ENCODE data around the gene CLEC4C. TPM values are rescaled to one million over a fixed set of nuclear protein-coding genes. Genes with fewer than 3 reads are reported as not detected.
"Not testable (repeated sequence)": the region's sequence is repeated elsewhere in the genome, so short reads cannot be mapped to it uniquely, and the experiment has no call there.

The CLEC4C gene, protein sequence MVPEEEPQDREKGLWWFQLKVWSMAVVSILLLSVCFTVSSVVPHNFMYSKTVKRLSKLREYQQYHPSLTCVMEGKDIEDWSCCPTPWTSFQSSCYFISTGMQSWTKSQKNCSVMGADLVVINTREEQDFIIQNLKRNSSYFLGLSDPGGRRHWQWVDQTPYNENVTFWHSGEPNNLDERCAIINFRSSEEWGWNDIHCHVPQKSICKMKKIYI
- polyA plus RNA-seq: under 1 TPM in 1 of 4 donors, not detected in 3; 0.07 TPM
- long read RNA-seq, donor 1: 0 reads
- long read RNA-seq, donor 2: 0 reads
- long read RNA-seq, donor 3: 0 reads
- long read RNA-seq, donor 4: 0 reads
- long read RNA-seq, donor 5: 0 reads
- long read RNA-seq, donor 6: 0 reads
- long read RNA-seq, donor 7: 0 reads
- long read RNA-seq, donor 8: 0 reads
- long read RNA-seq, donor 9: 0 reads
- long read RNA-seq, donor 10: 0 reads

GRCh38 chr12:7747246-7747645 lies at the start of gene CLEC4C:
CLEC4C (minus strand) TSS chr12:7747375; CDS start chr12:7747348, 27 bp downstream.
- DNase-seq (no peak), FAIRE-seq (no peak)
- Histone ChIP-seq H3K4me3 (ENCODE audit: low read depth in 1 of 3, low read length in 3 of 3) (no peak within 1 kb of the TSS), H3K4me1 (ENCODE audit: control insufficient read depth in 3 of 3, insufficient read depth in 2 of 3, low read depth in 1 of 3, low read length in 2 of 3) (no peaks in the 10 kb centered on the region), H3K27me3 (ENCODE audit: control insufficient read depth in 3 of 3, insufficient read depth in 3 of 3, low read length in 3 of 3) (no peaks in the 10 kb centered on the region), H3K9me3 (ENCODE audit: control insufficient read depth in 2 of 2, insufficient read depth in 1 of 2, low read depth in 1 of 2, low read length in 1 of 2) (peaks cover 0 to 2% of the 10 kb centered on the region in 2 donors), H3K27ac (ENCODE audit: low read depth in 1 of 3, low read length in 2 of 3) (no peak within 1 kb of the TSS), H3K36me3 (ENCODE audit: control insufficient read depth in 3 of 3, insufficient read depth in 2 of 3, low read depth in 1 of 3, low read length in 3 of 3) (no peaks in the 10 kb centered on the region)
- WGBS, 3 donors: 70 to 79% (median 77%) methylated on average over 5 of the region's 5 CpGs

- WGBS, 3 donors: 60 to 79% (median 64%) methylated on average over 3 of the region's 3 CpGs
- no peaks in the 10 kb centered on the region for H3K4me1 ChIP-seq (ENCODE audit: control insufficient read depth in 3 of 3, insufficient read depth in 2 of 3, low read depth in 1 of 3, low read length in 2 of 3)
- DNase-seq (no peak), FAIRE-seq (no peak)
- no peaks in the 10 kb centered on the region for H3K27me3 ChIP-seq (ENCODE audit: control insufficient read depth in 3 of 3, insufficient read depth in 3 of 3, low read length in 3 of 3)
- no peaks in the 10 kb centered on the region for H3K9me3 ChIP-seq (ENCODE audit: control insufficient read depth in 2 of 2, insufficient read depth in 1 of 2, low read depth in 1 of 2, low read length in 1 of 2)
- H3K4me3 ChIP-seq (ENCODE audit: low read depth in 1 of 3, low read length in 3 of 3): no peak overlapping the region
- H3K27ac ChIP-seq (ENCODE audit: low read depth in 1 of 3, low read length in 2 of 3): no peak overlapping the region
- no peaks in the 10 kb centered on the region for H3K36me3 ChIP-seq (ENCODE audit: control insufficient read depth in 3 of 3, insufficient read depth in 2 of 3, low read depth in 1 of 3, low read length in 3 of 3)
Measured at GRCh38 chr12:7793211-7793610, 46.0 kb upstream of the CLEC4C start.

DNA sequence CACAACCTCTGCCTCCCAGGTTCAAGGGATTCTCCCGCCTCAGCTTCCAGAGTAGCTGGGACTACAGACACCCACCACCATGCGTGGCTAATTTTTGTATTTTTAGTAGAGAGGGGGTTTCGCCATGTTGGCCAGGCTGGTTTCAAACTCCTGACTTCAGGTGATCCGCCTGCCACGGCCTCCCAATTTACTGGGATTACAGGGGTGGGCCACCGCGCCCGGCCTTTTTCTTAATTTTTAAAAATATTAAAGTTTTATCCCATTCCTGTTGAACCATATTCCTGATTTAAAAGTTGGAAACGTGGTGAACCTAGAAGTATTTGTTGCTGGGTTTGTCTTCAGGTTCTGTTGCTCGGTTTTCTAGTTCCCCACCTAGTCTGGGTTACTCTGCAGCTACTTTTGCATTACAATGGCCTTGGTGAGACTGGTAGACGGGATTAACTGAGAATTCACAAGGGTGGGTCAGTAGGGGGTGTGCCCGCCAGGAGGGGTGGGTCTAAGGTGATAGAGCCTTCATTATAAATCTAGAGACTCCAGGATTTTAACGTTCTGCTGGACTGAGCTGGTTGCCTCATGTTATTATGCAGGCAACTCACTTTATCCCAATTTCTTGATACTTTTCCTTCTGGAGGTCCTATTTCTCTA lies 41.8 kb upstream of the CLEC4C start, which contains the start of gene NANOG:
NANOG (plus strand) TSS at position 519 of the 645 bp plus-strand sequence. CDS start 213 bp downstream, outside the sequence.
- not testable (repeated sequence) for DNase-seq; FAIRE-seq; H3K27me3 ChIP-seq (ENCODE audit: control insufficient read depth in 3 of 3, insufficient read depth in 3 of 3, low read length in 3 of 3); H3K9me3 ChIP-seq (ENCODE audit: control insufficient read depth in 2 of 2, insufficient read depth in 1 of 2, low read depth in 1 of 2, low read length in 1 of 2); H3K4me1 ChIP-seq (ENCODE audit: control insufficient read depth in 3 of 3, insufficient read depth in 2 of 3, low read depth in 1 of 3, low read length in 2 of 3); H3K4me3 ChIP-seq (ENCODE audit: low read depth in 1 of 3, low read length in 3 of 3); H3K36me3 ChIP-seq (ENCODE audit: control insufficient read depth in 3 of 3, insufficient read depth in 2 of 3, low read depth in 1 of 3, low read length in 3 of 3); H3K27ac ChIP-seq (ENCODE audit: low read depth in 1 of 3, low read length in 2 of 3)
- 66 to 86% (median 85%) methylated on average over 13 of the region's 13 CpGs for WGBS, 3 donors

GRCh38 chr12:7788294-7788660 lies 41.1 kb upstream of the CLEC4C start:
- no peak for FAIRE-seq
- H3K4me3 ChIP-seq (ENCODE audit: low read depth in 1 of 3, low read length in 3 of 3): no peak overlapping the region
- WGBS, 3 donors: 26 to 43% (median 33%) methylated on average over 4 of the region's 4 CpGs

DNA sequence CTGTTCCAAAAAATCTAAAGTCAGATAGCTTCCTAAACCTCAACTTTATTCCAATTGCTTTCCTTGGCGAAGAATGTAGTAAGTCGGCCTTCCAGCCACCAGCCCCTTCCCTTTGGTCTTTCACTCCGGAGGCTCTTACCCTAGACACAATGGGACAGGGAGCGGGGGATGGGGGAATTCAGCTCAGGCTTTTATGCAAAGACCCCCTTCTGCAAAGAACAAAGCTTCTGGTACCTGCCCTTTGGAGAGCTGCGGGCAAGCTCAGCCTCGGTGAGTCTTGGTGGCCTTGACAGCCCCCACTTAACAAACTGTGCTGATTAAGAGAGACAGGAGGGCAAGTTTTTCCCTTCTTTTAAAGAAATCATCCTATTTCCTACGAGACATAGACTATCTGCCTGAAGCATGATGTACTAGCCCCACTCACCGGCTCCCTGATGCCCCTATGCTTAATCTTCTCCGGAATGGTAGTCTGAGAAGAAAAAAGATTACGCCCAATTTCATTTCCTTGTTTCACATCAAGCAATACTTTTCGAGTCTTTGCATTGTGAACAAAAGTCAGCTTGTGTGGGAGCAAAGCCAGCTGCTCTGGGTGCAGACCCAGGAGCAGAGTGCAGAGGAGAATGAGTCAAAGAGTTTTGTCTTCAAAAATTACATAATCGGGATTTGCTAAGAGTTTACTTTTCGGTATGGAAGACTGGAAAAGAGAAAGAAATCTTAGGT lies 40.6 kb upstream of the CLEC4C start:
- no peak for FAIRE-seq

More at GRCh38 chr12:7788294-7788660, 41.1 kb upstream of the CLEC4C start:
- H3K36me3 ChIP-seq (ENCODE audit: control insufficient read depth in 3 of 3, insufficient read depth in 2 of 3, low read depth in 1 of 3, low read length in 3 of 3): no peaks in the 10 kb centered on the region
- H3K27me3 ChIP-seq (ENCODE audit: control insufficient read depth in 3 of 3, insufficient read depth in 3 of 3, low read length in 3 of 3): peaks cover 0 to 3% (median 0%) of the 10 kb centered on the region in 3 donors
- H3K4me1 ChIP-seq (ENCODE audit: control insufficient read depth in 3 of 3, insufficient read depth in 2 of 3, low read depth in 1 of 3, low read length in 2 of 3): no peaks in the 10 kb centered on the region
- no peak for DNase-seq
- H3K9me3 ChIP-seq (ENCODE audit: control insufficient read depth in 2 of 2, insufficient read depth in 1 of 2, low read depth in 1 of 2, low read length in 1 of 2): no peaks in the 10 kb centered on the region
- H3K27ac ChIP-seq (ENCODE audit: low read depth in 1 of 3, low read length in 2 of 3): no peak overlapping the region

GRCh38 chr12:7784701-7785100 lies 37.5 kb upstream of the CLEC4C start:
- 19 to 38% (median 33%) methylated on average over 2 of the region's 2 CpGs for WGBS, 3 donors
- DNase-seq: peak in 1 of 2 donors; percentile 25
- Histone ChIP-seq H3K36me3 (ENCODE audit: control insufficient read depth in 3 of 3, insufficient read depth in 2 of 3, low read depth in 1 of 3, low read length in 3 of 3) (no peaks in the 10 kb centered on the region), H3K4me1 (ENCODE audit: control insufficient read depth in 3 of 3, insufficient read depth in 2 of 3, low read depth in 1 of 3, low read length in 2 of 3) (no peaks in the 10 kb centered on the region), H3K27me3 (ENCODE audit: control insufficient read depth in 3 of 3, insufficient read depth in 3 of 3, low read length in 3 of 3) (peaks cover 0 to 3% (median 0%) of the 10 kb centered on the region in 3 donors), H3K27ac (ENCODE audit: low read depth in 1 of 3, low read length in 2 of 3) (no peak overlapping the region), H3K9me3 (ENCODE audit: control insufficient read depth in 2 of 2, insufficient read depth in 1 of 2, low read depth in 1 of 2, low read length in 1 of 2) (no peaks in the 10 kb centered on the region), H3K4me3 (ENCODE audit: low read depth in 1 of 3, low read length in 3 of 3) (no peak overlapping the region)
- FAIRE-seq: no peak

More for the DNA sequence above, 40.6 kb upstream of the CLEC4C start:
- peak in 1 of 2 donors; percentile 54 for DNase-seq
- Histone ChIP-seq H3K27me3 (ENCODE audit: control insufficient read depth in 3 of 3, insufficient read depth in 3 of 3, low read length in 3 of 3) (peaks cover 0 to 3% (median 0%) of the 10 kb centered on the region in 3 donors), H3K27ac (ENCODE audit: low read depth in 1 of 3, low read length in 2 of 3) (no peak overlapping the region), H3K36me3 (ENCODE audit: control insufficient read depth in 3 of 3, insufficient read depth in 2 of 3, low read depth in 1 of 3, low read length in 3 of 3) (no peaks in the 10 kb centered on the region), H3K4me1 (ENCODE audit: control insufficient read depth in 3 of 3, insufficient read depth in 2 of 3, low read depth in 1 of 3, low read length in 2 of 3) (no peaks in the 10 kb centered on the region), H3K4me3 (ENCODE audit: low read depth in 1 of 3, low read length in 3 of 3) (no peak overlapping the region), H3K9me3 (ENCODE audit: control insufficient read depth in 2 of 2, insufficient read depth in 1 of 2, low read depth in 1 of 2, low read length in 1 of 2) (no peaks in the 10 kb centered on the region)
- WGBS, 3 donors: 37 to 45% (median 43%) methylated on average over 13 of the region's 13 CpGs

DNA sequence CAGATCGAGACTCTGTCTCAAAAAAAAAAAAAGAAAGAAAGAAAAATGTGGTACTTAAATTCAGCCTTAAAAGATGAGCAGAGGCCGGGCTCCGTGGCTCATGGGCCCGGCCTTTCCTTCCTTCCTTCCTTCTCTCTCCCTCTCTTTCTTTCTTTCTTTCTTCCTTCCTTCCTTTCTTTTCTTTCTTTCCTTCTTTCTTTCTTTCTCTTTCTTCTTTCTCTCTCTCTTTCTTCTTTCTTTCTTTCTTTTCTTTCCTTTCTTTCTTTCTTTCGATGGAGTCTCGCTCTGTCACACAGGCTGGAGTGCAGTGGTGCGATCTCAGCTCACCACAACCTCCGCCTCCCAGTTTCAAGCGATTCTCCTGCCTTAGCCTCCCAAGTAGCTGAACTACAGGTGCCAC lies 36.3 kb upstream of the CLEC4C start:
- H3K27ac ChIP-seq (ENCODE audit: low read depth in 1 of 3, low read length in 2 of 3); H3K36me3 ChIP-seq (ENCODE audit: control insufficient read depth in 3 of 3, insufficient read depth in 2 of 3, low read depth in 1 of 3, low read length in 3 of 3); H3K9me3 ChIP-seq (ENCODE audit: control insufficient read depth in 2 of 2, insufficient read depth in 1 of 2, low read depth in 1 of 2, low read length in 1 of 2); FAIRE-seq; H3K27me3 ChIP-seq (ENCODE audit: control insufficient read depth in 3 of 3, insufficient read depth in 3 of 3, low read length in 3 of 3); H3K4me3 ChIP-seq (ENCODE audit: low read depth in 1 of 3, low read length in 3 of 3); H3K4me1 ChIP-seq (ENCODE audit: control insufficient read depth in 3 of 3, insufficient read depth in 2 of 3, low read depth in 1 of 3, low read length in 2 of 3); DNase-seq: not testable (repeated sequence)
- 85 to 92% (median 87%) methylated on average over 9 of the region's 9 CpGs for WGBS, 3 donors

DNA sequence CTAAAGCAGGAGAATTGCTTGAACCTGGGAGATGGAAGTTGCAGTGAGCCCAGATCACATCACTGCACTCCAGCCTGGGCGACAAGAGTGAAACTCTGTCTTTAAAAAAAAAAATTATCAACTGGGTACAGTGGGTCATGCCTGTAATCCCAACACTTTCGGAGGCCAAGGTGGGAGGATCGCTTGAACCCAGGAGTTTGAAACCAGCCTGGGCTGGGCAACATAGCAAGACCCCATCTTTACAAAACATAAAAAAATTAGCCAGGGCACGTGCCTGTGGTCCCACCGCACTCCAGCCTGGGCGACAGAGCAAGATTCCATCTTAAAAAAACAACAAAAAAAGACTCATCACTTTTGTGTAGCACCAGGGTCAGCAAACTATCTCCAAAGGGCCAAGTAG lies 34.9 kb upstream of the CLEC4C start:
- no peaks in the 10 kb centered on the region for H3K27me3 ChIP-seq (ENCODE audit: control insufficient read depth in 3 of 3, insufficient read depth in 3 of 3, low read length in 3 of 3)
- no peak overlapping the region for H3K4me3 ChIP-seq (ENCODE audit: low read depth in 1 of 3, low read length in 3 of 3)
- FAIRE-seq (no peak), DNase-seq (no peak)
- no peaks in the 10 kb centered on the region for H3K9me3 ChIP-seq (ENCODE audit: control insufficient read depth in 2 of 2, insufficient read depth in 1 of 2, low read depth in 1 of 2, low read length in 1 of 2)
- no peaks in the 10 kb centered on the region for H3K36me3 ChIP-seq (ENCODE audit: control insufficient read depth in 3 of 3, insufficient read depth in 2 of 3, low read depth in 1 of 3, low read length in 3 of 3)
- WGBS, 3 donors: 92 to 96% (median 93%) methylated on average over 6 of the region's 6 CpGs
- H3K4me1 ChIP-seq (ENCODE audit: control insufficient read depth in 3 of 3, insufficient read depth in 2 of 3, low read depth in 1 of 3, low read length in 2 of 3): no peaks in the 10 kb centered on the region
- no peak overlapping the region for H3K27ac ChIP-seq (ENCODE audit: low read depth in 1 of 3, low read length in 2 of 3)

All from small intestine (tissue), 16 donors.